GM18868 (cell line): ENCODE results near the gene EVI5.
"Not testable (repeated sequence)": the region's sequence is repeated elsewhere in the genome, so short reads cannot be mapped to it uniquely, and the experiment has no call there.

Experiments
- ATAC-seq: cut with Tn5 transposase; IDR thresholded peaks from one replicate; pipeline ENCODE4 v1.9.1; 2021; ENCODE audit warnings: mild to moderate bottlenecking, moderate library complexity; ENCODE audit not compliant: unreplicated experiment

The EVI5 gene

DNA sequence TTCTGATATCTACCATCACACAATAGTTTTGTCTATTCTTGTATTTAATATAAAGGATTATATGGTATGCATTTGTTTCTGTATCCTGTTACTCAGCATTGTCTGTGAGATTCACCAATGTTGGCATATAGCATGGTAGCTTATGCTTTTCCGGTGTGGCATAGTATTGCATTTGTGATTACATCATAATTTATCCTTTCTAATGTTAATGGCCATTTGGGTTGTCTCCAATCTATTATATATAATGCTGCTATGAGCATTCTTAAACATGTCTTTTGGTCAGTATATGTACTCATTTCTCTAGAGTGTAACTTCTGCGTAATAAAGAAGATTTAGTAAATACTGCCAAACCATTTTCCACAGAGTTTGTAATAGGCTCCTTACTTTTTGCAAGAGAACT is 257.2 kb downstream of the EVI5 start:
- ATAC-seq, result no peak

DNA sequence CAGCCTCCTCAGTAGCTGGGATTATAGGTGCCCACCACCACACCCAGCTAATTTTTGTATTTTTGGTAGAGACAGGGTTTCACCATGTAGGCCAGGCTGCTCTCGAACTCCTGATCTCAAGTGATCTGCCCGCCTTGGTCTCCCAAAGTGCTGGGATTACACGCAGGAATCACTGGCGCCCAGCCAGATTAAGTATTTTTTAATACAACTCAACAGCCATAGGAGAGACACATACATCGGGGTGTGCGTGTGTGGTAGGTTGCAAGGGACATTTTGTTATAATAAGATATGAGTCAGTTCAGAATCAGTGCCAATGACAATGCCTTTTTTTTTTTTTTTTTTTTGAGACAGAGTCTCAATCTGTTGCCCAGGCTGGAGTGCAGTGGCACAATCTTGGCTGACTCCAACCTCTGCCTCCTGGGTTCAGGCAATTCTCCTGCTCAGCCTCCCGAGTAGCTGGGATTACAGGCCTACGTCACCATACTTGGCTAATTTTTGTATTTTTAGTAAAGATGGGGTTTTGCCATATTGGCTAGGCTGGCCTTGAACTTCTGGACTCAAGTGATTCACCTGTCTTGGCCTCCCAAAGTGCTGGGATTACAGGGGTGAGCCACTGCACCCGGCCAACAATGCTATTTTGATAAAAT is 259.8 kb downstream of the EVI5 start:
- not testable (repeated sequence) for ATAC-seq

DNA sequence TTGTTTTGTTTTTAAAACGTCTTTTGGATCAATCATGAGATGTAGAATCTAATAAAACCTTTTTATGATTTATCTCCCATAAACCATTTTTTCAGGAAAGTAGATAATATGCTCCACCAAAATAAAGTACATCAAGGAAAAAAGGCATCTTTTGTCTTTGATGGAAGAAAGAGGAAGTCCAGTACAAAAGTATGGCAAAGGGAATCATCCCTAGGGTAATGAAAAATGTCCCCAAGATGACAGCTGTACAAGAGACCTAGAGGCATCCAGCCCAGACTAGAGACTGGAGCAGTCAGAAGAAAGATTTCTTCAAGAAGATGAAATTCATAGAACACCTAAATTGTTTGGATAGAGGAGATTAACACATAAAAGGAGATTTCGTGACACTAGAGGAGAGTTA is 265.9 kb downstream of the EVI5 start:
- no peak for ATAC-seq

DNA sequence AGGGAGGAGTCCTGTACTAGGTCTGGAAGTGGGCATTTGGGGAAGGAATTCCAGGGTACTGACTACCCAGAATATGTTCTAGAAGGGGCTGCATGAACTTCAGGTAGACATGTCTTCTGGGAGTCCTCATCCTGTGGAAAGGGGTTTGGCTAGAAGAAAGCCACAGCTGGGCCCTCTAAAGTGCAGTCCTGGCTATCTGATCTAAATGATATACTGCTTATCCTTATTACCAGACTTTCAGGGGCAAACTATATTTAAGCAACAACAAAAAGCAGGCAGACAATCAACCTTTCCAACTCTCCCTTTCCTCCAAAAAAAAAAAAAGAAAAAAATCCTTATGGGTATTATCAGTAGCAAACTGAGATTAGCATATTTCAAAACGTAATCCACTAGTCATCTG is 268.3 kb downstream of the EVI5 start:
- no peak for ATAC-seq

DNA sequence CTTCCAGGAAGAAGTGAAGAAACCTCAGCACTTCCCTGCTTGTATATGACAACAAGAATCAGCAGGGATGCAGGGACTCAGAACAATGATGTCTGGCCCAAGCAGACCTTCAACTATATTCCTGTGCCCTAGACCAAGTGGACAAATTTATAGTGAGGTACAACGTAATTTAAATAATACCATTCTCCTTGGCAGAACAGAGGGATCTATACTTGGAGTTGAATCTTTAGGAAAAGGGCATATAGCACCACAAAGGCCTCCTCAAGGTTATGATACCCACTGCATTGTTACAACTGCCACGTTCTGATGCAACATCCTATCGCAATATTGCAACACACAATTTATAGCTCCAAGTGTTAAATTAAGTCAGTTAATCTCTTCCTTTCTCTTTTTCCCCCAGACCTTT is 269.1 kb downstream of the EVI5 start:
- no peak for ATAC-seq

DNA sequence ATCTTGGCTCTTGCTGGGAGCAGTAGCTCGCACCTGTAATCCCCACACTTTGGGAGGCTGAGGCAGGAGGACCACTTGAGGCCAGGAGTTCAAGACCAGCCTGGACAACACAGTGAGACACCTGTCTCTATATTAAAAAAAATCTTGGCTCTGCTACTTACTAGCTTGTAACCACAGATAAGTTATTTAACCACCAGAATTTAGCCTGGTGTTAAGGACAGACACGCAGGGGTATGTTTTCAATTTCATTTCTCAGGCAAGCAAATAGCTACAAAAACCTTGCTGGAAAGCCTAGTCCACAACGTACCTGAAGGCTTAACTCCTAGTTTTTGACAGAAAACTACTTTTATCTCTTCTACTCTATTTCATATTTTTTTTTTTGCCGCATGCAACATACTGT is 273.4 kb downstream of the EVI5 start:
- no peak for ATAC-seq

DNA sequence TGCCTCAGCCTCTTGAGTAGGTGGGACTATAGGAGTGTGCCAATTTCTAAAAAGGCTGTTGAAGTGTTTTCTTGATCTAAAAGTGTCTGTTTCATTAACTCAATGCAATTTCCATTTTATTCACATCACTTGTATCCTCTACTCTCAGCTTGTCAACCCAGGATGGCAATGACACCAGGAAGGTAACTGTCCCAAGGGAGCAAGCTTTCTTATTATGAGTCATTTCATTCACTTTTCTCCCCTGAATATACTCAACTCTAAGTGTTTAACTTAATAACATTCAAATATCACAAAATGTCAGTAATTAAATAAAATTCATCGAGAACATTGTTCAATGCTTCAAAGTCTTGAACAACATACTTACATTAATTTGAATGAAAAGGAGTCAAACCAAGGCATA is 275.3 kb downstream of the EVI5 start:
- ATAC-seq, result no peak

DNA sequence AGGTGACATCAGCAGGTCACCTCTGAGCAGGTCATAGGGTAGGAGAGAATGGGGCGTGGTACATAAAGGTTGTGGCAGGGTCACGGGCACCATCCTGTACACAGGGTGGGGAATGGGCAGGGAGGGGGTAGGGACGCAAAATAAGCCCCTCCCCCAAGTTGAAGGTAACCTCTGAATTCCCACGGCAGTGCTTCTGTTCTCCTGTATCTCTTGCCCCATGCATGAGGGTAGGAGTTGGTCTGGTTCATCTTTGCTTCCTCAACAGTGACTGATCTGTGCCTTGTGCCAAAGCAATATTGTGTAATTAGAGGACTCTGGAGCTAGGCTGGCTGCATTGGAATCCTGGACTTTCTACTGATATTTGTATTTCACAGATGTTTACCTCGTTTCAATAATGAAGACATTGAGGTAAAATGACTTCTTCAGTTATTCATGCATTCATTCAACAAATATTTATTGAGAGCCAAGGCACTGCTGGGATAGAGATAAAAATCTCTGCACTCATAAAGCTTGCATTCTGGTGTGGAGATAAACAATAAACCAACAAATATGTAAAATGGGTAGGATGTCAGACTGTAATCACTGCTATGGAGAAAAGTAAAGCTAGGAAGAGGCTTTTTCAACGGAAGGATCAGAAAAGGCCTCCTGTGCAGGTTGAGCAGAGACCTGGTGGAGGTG is 279.8 kb downstream of the EVI5 start:
- no peak for ATAC-seq

DNA sequence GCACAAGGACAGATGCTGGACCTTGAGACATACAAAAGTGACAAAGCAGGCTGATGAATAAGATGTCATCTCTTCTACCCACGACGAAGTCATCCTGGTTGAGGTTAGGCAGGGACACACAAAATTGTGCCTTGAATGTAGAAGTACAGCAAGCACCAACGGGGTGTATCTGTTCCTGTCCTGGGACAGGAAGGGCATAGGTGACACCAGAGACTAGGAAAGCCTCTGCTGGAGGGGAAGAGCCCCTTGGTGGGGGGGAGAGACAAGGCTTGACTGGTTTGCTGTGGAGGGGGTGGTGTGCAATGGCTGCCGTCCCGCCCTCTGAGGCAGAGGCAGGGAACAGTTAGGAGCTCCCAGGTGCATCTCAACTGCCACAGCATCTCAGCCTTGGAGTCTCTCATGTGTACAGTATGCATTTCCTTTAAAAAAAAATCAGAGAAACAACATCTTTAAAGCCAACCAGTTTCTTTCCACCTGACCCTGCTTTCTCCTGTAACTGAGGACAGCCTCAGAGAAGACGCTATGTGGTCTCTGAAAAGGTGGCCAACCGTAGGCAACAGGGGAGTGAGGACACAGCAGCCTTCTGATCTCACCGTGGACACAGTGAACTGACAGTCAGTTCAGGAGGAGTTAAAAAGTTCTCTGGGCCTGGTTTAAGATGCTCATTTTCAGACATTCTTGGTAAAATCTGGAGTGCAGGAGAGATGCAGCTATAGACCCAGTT is 280.5 kb downstream of the EVI5 start:
- ATAC-seq, result no peak

DNA sequence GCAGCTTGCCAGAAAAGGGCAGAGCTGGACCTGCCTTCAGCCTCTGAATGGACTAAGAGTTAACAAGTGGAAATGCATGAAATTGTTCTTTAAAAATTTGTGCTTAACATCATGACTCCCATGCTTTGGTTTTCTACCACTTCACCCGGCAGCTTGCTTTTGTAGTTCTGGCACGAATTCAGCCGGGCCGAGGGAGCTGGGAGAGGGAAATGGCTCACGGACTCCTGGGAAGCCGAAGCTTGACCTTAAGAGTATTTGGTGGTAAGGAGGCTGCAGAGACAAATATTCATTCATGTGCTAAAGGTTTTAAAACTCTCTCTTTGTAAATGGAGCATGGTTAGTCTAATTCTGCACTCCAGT is 281.0 kb downstream of the EVI5 start:
- no peak for ATAC-seq

DNA sequence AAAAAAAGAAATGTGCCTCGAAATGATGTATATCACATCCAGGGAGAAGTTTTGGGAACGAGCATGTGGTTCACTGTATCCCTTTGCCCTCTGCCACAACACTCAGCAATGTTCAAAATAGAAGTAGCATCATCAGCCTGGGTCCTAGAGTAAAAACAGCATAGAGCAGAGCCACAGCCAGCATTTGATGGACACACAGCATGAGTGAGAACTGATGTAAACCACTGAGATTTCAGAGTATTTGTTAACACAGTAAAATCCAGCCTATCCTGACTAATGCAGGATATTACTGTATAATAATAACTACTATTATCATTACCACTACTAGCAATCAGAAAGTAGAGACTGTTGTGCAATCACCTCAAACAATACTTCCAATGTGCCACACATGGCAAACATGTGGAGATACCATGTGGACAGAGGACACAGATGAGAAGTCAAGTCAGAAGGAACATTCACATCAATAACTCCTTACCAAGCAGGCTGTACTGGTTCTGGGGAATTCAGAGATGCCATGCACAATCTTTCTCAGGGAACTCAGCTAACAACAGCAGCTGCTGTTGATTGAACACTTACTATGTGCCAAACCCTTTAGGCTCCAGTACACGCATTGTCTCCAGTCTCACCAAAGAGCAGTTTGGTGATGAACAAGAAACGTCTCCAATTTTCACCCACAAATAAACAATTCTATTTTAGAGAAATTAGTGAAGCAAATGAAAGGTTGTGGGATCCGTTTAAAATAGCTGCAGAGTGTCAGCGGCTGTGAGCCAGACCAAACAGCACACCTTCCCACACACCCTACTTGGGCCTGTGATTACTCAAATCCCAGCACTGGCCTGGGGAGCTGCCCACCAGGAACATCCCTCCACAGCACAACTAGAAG is 281.6 kb downstream of the EVI5 start:
- peak; percentile 53 for ATAC-seq

DNA sequence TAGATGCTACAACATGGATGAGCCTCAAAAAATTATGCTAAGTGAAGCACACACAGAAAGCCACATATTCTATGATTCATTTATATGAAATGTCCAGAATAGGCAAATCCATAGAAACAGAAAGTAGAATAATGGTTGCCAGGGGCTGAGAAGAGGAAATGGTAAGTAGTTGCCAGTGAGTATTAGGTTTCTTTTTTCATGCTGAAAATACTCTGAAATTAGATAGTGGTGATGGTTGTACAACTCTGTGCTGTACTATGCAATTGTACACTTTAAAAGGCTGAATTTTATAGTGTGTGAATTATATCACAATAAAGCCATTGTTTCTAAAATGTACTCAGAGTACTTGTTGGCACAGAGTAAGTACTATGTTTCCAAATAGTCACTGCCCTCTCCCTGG is 282.7 kb downstream of the EVI5 start:
- ATAC-seq, result peak; percentile 56

DNA sequence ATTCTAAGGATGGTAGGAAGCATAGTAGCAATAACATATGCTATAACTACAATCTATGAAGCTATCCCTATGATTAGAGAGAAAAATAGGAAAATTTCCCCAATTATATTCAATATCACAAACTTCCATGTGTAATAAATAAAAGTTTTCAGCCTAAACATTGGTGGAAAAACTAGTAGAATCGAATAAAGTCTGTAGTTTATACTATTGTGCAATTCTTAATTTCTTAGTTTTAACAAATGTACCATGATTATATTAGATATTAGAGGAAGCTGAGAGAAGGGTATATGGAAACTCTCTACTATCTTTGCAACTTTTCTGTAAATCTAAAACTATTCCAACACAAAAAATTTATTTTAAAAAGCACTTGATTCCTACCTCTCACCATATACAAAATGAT is 284.4 kb downstream of the EVI5 start:
- no peak for ATAC-seq

DNA sequence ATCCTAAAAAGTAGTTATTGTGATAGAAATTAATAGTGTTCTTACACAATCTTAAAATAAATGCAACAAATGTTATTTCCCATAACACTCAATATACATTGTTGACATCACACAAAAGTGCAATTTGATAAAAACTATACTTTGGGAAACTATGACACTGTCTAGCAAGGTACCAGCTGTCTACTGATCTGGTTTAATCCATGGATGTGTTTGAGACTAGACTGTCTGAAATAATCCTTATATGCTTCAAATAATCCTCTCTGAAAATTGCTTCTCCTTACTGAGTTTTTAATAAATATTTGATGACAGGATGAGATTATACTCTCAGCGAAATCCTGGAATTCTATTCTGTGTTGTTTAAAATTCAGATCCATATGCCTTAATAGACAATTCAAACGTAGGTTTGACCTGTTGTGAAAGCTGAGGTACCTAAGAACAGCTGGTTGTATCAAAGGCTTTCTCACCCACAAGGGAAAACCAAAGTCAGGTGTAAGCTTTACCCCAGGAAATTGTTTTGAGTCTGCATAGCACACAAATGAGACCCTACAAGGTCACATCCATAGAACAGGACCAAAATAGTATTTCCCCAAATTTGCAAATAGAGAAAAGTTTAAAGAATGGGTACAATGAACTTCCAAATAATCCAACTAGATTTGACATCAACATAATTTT is 289.4 kb downstream of the EVI5 start:
- no peak for ATAC-seq

DNA sequence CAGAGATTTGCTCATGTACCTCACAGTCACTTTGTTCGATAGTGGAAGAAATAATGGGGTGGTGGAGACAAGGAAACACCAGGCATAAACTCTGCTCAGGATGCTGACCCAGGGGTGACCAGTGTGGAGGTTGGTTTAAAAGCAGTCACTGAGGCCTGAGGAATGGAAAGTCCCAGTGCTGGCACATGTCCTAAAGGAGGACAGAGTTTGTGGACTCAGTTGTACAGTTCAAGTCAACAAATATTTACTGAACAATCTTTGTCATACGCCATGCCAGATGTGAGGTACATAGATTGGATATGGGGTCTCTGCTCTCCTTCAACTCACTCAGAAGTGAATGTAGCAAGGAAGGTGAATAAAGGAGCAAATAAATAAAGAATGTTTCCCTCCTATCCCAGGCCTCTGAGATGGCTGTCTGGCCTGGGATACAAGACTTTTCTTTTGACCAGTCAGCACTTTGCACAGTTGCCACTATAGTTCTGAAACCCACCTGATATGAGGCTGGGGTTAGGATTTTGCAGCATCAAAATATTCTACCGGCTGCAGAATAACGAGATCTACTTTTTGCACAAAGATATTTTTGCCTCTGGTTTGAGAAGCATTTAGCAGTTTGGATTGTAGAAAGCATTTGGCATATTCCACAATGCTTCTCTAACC is 290.3 kb downstream of the EVI5 start:
- ATAC-seq, result no peak

DNA sequence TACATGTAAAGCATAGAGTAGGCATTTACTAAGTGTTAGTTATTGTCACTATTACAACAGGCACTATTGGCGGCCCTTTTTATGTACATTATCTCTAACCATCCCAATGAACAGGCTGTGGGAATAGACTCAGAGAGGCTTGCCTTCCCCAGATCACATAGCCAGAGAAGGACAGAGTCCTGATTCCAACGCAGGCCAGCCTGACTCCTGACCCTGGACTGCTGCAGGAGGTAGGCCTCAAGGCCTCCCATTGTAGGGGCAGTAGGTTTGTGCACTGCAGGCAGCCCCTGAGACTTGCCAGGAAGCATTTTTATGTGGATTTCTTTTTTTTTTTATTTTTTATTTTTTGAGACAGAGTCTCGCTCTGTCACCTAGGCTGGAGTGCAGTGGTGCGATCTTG is 291.8 kb downstream of the EVI5 start:
- ATAC-seq, result no peak

DNA sequence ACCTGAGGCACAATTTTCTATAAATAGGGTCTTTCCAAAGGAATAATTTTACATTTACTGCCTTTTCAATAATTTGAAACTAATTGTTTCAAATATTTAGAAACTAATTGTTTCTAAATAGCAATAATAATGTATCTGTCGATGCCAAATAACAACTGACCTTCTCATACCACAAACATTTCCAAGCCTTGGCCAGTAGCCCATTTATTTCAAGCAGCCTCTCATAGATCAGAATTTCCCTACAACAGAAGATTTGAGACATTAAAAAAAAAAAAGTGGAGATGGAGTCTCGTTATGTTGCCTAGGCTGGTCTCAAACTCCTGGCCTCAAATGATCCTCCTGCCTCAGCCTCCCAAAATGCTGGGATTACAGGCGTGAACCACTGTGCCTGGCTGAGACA is 296.1 kb downstream of the EVI5 start:
- ATAC-seq, result no peak

DNA sequence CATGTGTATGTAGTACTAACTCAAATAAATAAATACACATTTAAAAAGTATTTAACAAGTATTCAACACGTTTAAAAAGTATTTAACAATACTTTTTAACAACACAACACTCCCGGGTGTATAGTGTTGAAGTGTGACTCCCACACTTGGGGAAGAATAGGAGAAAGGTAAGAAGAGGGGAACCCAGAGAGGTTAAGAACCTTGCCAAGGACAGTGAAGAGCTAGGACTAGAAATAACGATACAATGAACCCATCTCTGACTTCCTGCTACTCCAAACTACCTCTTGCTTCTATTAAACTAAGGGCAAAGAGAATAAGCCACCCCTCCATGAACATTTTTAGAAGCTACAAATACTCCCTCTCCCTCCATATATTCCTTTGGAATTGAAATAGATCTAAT is 296.5 kb downstream of the EVI5 start:
- ATAC-seq, result no peak

DNA sequence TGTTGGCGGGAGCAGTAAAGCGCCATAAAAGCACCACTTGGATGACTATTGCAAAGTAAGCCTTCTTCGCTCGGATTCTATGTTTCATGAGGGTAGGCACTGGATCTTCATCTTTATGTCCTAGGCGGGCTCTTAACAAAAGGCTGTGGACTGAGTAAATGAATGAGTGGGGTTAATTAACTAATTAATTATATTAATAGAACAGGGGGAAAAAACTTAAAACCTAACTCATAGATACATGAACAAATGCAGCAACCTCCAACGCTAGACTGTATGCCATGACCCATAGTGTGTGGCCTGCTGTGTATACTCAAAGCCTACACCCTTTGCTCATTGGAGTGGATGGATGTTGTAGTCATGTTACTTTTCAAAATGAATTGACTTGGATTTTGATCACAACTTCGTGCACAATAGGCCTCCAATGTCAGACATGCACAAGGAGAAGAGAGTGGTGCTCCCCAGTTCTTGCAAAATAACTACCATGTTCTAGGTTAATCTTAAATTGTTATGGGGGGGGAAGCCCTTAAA is 297.8 kb downstream of the EVI5 start:
- no peak for ATAC-seq
